GM21717 (cell line): ENCODE results near the gene DNAJC1.
A peak's percentile ranks its signal among the peaks of the same experiment; 100 is the strongest.

Source experiments
- ATAC-seq: cut with Tn5 transposase; IDR thresholded peaks from one replicate; pipeline ENCODE4 v1.9.1; 2021; ENCODE audit warnings: mild to moderate bottlenecking, moderate library complexity; ENCODE audit not compliant: unreplicated experiment

The DNAJC1 gene

GRCh38 chr10:21964983-21965665 is 38.4 kb downstream of the DNAJC1 start:
- ATAC-seq: no peak

GRCh38 chr10:21962358-21962757 is 41.2 kb downstream of the DNAJC1 start:
- ATAC-seq: no peak

GRCh38 chr10:21961847-21962246 is 41.7 kb downstream of the DNAJC1 start:
- ATAC-seq: no peak

- no peak for ATAC-seq
Observed at GRCh38 chr10:21959998-21960397, 43.5 kb downstream of the DNAJC1 start.

DNA sequence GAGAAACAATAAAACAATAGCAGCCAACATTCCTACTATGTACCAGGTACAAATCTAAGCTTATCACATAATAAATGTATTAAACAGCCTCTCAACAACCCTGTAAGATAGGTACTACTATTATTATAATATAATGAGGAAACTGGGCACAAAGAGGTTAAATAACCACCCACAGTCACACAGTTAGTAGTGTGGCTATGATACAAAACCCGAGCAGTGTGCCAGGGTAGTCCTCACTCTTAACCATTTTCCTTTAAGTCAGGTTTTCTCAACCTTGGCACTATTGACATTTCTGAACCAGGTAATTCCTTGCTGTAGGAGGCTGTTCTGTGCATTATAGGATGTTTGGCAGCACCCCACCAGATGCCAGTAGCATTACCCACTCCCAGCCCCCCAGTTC is 48.8 kb downstream of the DNAJC1 start:
- no peak for ATAC-seq

GRCh38 chr10:21954132-21954531 is 49.4 kb downstream of the DNAJC1 start:
- ATAC-seq: peak; percentile 73

DNA sequence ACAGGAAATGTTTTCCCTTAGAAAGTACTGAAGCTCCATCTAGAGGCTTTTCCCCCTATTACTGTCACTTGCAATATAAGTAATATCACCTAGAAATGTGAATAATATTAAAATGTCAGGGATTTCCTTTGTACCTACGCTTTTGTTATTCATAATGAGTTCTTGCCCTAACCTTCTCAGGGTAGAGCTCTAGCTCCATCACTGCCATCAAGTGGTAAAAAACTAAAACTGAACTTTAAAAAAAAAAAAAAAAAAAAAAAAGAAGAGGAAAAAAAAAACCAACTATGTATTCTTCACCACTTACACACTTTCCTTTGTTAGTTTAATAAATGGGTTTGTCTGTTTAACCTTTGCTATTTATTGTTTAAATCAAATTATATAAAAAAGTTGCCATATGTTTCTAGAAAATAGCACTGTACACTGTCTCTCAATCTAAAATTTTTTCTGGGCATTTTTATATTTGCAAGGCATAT is 49.9 kb downstream of the DNAJC1 start:
- no peak for ATAC-seq

GRCh38 chr10:21950566-21950965 is 53.0 kb downstream of the DNAJC1 start:
- no peak for ATAC-seq

DNA sequence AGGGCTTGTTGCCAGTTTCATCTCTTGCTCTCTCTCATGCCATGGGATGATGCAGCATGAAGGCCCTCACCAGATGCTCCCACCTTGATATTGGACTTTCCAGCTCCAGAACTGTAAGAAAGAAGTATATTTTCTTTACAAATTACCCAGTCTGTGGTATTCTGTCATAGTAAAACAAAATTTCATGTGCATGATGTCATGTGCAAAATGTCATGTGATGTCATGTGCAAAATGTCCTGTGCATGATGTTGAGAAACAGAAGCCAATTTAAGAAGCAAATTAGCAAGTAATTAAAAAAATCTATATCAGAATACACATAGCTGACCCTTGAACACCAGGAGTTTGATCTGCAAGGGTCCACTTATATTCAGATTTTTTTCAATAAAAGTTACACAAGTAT is 56.6 kb downstream of the DNAJC1 start:
- no peak for ATAC-seq

GRCh38 chr10:21944727-21945386 is 58.7 kb downstream of the DNAJC1 start:
- no peak for ATAC-seq

- ATAC-seq: no peak
Observed at GRCh38 chr10:21943633-21944265, 59.8 kb downstream of the DNAJC1 start.

GRCh38 chr10:21935439-21936023 is 68.0 kb downstream of the DNAJC1 start:
- ATAC-seq: no peak

DNA sequence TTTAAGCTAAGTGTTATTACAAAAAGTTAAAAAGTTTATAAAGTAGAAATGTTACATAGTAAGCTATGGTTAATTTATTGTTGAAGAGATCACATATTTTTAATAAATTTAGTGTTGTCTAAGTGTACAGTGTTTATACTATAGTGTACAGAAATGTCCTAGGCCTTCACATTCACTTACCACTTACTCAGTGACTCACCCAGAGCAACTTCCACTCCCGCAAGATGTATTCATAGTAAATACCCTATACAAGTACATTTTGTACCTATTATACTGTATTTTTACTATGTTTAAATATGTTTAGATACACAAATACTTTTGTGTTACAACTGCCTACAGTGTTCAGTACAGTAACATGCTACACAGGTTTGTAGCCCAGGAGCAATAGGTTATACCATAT is 69.2 kb downstream of the DNAJC1 start:
- ATAC-seq: no peak

DNA sequence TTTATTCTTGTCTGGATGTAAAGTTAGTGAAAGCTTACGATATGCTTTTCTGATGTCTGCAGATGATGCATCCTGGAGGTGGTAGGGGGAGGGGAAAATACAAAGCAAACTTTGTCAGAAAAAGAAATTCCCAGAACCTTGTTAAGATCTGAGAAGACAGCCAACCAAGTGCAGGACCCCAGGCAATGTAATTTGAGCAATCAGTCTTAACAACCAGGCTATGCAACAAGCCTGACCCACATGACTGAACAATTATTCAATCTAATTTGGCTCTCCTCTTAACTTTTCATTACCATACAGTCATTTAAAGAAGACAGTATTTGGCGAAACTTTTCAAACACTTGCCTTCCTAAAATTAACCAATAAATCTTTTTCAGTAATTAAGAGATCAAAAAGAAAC is 74.5 kb downstream of the DNAJC1 start:
- ATAC-seq: no peak

- no peak for ATAC-seq
Observed at GRCh38 chr10:21927631-21928353, 75.7 kb downstream of the DNAJC1 start.

GRCh38 chr10:21926949-21927348 is 76.6 kb downstream of the DNAJC1 start:
- no peak for ATAC-seq

DNA sequence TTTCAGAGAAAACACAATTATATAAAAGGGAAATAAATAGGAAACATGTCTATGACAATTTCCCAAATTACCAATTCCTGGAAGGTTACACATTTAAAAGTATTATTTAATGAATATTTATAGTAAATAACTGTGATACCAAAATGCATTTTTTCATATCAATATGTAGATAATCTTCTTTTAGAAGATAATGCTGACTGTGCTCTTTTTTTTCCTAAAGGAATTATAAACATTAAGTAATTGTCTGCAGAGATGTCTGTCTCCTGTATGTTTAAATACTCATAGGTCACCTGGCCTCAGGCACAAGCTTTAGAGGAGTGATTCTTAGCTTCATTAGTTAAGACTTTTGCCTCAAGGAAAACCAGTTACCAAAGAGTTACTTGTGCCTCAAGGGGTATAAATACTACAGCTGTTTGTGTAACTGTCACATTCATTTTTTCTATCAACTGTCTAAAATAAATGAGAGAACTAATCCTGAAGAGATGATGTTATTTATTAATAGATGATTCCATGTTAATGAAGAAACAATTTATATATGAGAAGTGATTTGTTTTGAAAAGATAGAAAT is 77.1 kb downstream of the DNAJC1 start:
- ATAC-seq: no peak

- ATAC-seq: no peak
Observed at GRCh38 chr10:21925851-21926250, 77.7 kb downstream of the DNAJC1 start.

- ATAC-seq: no peak
Observed at GRCh38 chr10:21924511-21924910, 79.0 kb downstream of the DNAJC1 start.

DNA sequence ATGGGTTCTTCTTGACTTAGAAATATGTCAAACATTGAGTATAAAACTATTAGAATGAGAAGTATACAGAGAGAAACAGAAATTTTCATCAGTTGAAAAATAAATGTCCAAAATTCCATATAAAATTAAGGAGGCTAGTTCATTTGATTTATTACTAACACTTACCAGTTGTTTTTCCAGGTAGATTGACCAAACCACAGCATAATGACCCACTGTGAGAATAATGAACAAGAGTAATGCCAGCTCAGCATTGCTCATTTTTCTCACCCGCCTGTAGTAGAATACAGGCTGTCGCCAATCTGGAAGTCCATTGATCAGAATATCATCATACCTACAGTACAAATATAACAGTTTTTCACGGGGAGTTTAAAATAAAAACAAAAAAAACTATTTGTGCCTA is 82.9 kb downstream of the DNAJC1 start:
- no peak for ATAC-seq

GRCh38 chr10:21919906-21920305 is 83.6 kb downstream of the DNAJC1 start:
- ATAC-seq: no peak
